HepG2 (cell line): Measurements from ENCODE around the gene SOX9. TPM values are rescaled to one million over a fixed set of nuclear protein-coding genes. Genes with fewer than 3 reads are reported as not detected.

Experiments used
- CBFB ChIP-seq: sonication (generic); formaldehyde crosslinking; IDR thresholded peaks from 2 replicates; pipeline ENCODE4 v1.4.0; 2020; ENCODE audit warnings: missing genetic modification reagents
- EED ChIP-seq: sonication (generic); formaldehyde crosslinking; IDR thresholded peaks from 2 replicates; pipeline ENCODE4 v1.5.0; 2020; ENCODE audit warnings: mild to moderate bottlenecking, missing genetic modification reagents
- JDP2 ChIP-seq: sonication (generic); formaldehyde crosslinking; IDR thresholded peaks from 2 replicates; pipeline ENCODE4 v1.8.1; 2022; ENCODE audit warnings: missing genetic modification reagents, borderline replicate concordance
- NCOA5 ChIP-seq: sonication (generic); formaldehyde crosslinking; IDR thresholded peaks from 2 replicates; pipeline ENCODE4 v1.4.0; 2020; ENCODE audit warnings: missing genetic modification reagents
- SNRNP70 ChIP-seq: fragments of 200-400 bp; formaldehyde crosslinking; IDR thresholded peaks from 2 replicates; pipeline ENCODE4 v1.6.1; 2017; ENCODE audit warnings: mild to moderate bottlenecking, low read depth, low read length, moderate library complexity
- ZC3H13 ChIP-seq: sonication (generic); formaldehyde crosslinking; IDR thresholded peaks from 2 replicates; pipeline ENCODE4 v1.8.1; 2023; ENCODE audit warnings: mild to moderate bottlenecking, missing genetic modification reagents, moderate library complexity
- ZFP37 ChIP-seq: sonication (generic); formaldehyde crosslinking; IDR thresholded peaks from 2 replicates; pipeline ENCODE4 v1.4.0; 2020; ENCODE audit warnings: missing genetic modification reagents, borderline replicate concordance
- ZNF260 ChIP-seq: sonication (generic); formaldehyde crosslinking; IDR thresholded peaks from 2 replicates; pipeline ENCODE4 v1.4.0; 2020; ENCODE audit warnings: missing genetic modification reagents, low read depth, mild to moderate bottlenecking, borderline replicate concordance
- ZNF292 ChIP-seq: sonication (generic); formaldehyde crosslinking; IDR thresholded peaks from 2 replicates; pipeline ENCODE4 v1.8.1; 2022; ENCODE audit warnings: mild to moderate bottlenecking, low read depth, missing genetic modification reagents, borderline replicate concordance
- ZNF33A ChIP-seq: sonication (generic); formaldehyde crosslinking; IDR thresholded peaks from 2 replicates; pipeline ENCODE4 v1.5.1; 2020; ENCODE audit warnings: missing genetic modification reagents, mild to moderate bottlenecking, moderate library complexity, borderline replicate concordance
- ZNF530 ChIP-seq: sonication (generic); formaldehyde crosslinking; IDR thresholded peaks from 2 replicates; pipeline ENCODE4 v1.5.0; 2020; ENCODE audit warnings: low read depth, mild to moderate bottlenecking, missing genetic modification reagents
- ZNF556 ChIP-seq: sonication (generic); formaldehyde crosslinking; IDR thresholded peaks from 2 replicates; pipeline ENCODE4 v1.4.0; 2020; ENCODE audit warnings: mild to moderate bottlenecking, missing genetic modification reagents, borderline replicate concordance
- ZNF562 ChIP-seq: sonication (generic); formaldehyde crosslinking; IDR thresholded peaks from 2 replicates; pipeline ENCODE4 v1.8.0; 2022; ENCODE audit warnings: missing genetic modification reagents, borderline replicate concordance
- ZNF883 ChIP-seq: sonication (generic); formaldehyde crosslinking; IDR thresholded peaks from 2 replicates; pipeline ENCODE4 v1.5.1; 2020; ENCODE audit warnings: mild to moderate bottlenecking, missing genetic modification reagents; ENCODE audit errors: not compliant biosample characterization
- polyA plus RNA-seq, 8 experiments: library from polyadenylated mRNA; depleted of rRNA in 3 of 8; stranded (reverse) in 7 of 8; unstranded in 1 of 8; fragments of >200 nt; fragmentation: Illumina TruSeq in 4 of 8; extraction: Trizol in 4 of 8; gene quantifications; 2 replicates each; pipeline versions ENCODE4 v1.2.1 to v1.2.3, GENCODE V29; 2011 to 2016; ENCODE audit warnings: low read depth in 4 of 8, missing spikeins in 1 of 8, mixed read lengths in 1 of 8; ENCODE audit not compliant: insufficient read depth in 1 of 8
- total RNA-seq, 5 experiments: library from RNA; depleted of rRNA; stranded (reverse); fragments of >200 nt; fragmentation: Illumina TruSeq; extraction: Trizol; gene quantifications; 2 replicates each; pipeline ENCODE4 v1.2.3, GENCODE V29; 2016; ENCODE audit warnings: low read depth in 1 of 5
- TF ChIP-seq, protein P1 (sequence below): sonication (generic); formaldehyde crosslinking; IDR thresholded peaks from 2 replicates; pipeline ENCODE4 v1.5.0; 2020; ENCODE audit warnings: mild to moderate bottlenecking, missing genetic modification reagents, borderline replicate concordance
- TF ChIP-seq, protein P2 (sequence below), 2 experiments: fragments of 450-650 bp in 1 of 2; sonication (generic) in 1 of 2; formaldehyde crosslinking; IDR thresholded peaks; 2 replicates each; pipeline versions ENCODE4 v1.5.0 to v1.8.0; 2020 to 2022; ENCODE audit warnings: mild to moderate bottlenecking in 1 of 2, missing genetic modification reagents in 1 of 2
- TF ChIP-seq, protein P3 (sequence below): sonication (generic); formaldehyde crosslinking; IDR thresholded peaks from 2 replicates; pipeline ENCODE4 v1.4.0; 2020; ENCODE audit warnings: missing genetic modification reagents, borderline replicate concordance
- TF ChIP-seq, protein P4 (sequence below): IDR thresholded peaks from 2 replicates; pipeline ENCODE4 v1.6.1; 2016; ENCODE audit warnings: low read depth
- TF ChIP-seq, protein P5 (sequence below): sonication (generic); formaldehyde crosslinking; IDR thresholded peaks from 2 replicates; pipeline ENCODE4 v1.5.0; 2020; ENCODE audit warnings: missing genetic modification reagents

The SOX9 gene
- total and polyA plus RNA-seq, 2 of the 13 experiments (the other 11 are each of a cell fraction or from before 2014, with no cell fraction given) = 16.1 to 27.6 TPM

DNA sequence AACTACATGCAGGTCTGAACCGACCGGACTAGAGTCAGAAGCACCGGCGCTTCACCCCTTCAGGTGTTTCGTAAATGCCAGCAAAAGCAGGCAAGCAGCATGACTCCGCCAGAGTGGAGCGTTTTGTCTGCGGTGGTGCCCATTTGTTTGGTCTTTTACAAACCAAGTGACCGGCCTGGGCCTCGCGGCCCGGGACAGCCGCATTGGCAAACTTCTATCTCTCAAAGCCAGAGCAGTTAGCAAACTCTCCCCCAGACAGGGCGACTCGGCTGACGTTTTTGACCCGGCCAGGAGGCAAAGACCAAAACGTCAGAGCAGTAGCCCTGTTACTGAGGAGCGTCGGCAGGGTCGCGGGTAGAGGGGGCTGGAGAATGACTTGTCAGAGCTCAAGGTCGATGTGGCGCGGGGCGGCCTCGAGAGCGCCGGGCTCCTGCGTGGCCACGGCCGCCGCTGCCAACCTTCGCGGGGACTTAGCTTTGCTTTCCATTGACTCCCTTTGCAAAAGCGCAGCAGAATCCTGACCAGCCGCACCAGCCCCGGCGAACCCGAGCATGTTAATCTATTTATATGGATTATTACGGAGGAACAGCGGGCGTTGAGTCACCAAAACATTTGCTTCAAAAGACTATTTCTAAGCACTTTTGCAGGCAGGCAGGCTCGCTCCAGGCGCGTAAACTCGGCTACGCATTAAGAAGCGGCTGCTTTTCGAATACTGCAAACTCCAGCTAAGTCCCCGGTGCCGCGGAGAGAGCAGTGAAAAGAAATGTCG is 763 bp upstream of the SOX9 start (continued):
- TF ChIP-seq ZNF562 (CRISPR knock-in tag) (no peak), EED (CRISPR knock-in tag) (0 out of 2 replicates have a peak, but pooled peaks have one; percentile 63), ZNF883 (peak; percentile 46), ZC3H13 (no peak), JDP2 (CRISPR knock-in tag) (no peak), ZFP37 (CRISPR knock-in tag) (no peak), ZNF556 (no peak), SNRNP70 (no peak), ZNF292 (CRISPR knock-in tag) (peak; percentile 82), NCOA5 (CRISPR knock-in tag) (no peak), ZNF530 (CRISPR knock-in tag) (no peak), ZNF260 (CRISPR knock-in tag) (no peak), ZNF33A (CRISPR knock-in tag) (0 out of 2 replicates have a peak, but pooled peaks have one; percentile 51), CBFB (no peak; the same call in 1 of the 2 replicates)
- TF ChIP-seq, protein P1, sequence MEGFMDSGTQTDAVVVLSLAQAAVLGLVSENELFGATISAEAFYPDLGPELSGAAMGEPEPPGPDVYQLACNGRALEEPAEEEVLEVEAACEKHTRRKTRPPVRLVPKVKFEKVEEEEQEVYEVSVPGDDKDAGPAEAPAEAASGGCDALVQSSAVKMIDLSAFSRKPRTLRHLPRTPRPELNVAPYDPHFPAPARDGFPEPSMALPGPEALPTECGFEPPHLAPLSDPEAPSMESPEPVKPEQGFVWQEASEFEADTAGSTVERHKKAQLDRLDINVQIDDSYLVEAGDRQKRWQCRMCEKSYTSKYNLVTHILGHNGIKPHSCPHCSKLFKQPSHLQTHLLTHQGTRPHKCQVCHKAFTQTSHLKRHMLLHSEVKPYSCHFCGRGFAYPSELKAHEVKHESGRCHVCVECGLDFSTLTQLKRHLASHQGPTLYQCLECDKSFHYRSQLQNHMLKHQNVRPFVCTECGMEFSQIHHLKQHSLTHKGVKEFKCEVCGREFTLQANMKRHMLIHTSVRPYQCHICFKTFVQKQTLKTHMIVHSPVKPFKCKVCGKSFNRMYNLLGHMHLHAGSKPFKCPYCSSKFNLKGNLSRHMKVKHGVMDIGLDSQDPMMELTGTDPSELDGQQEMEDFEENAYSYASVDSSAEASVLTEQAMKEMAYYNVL (CRISPR knock-in tag) = peak; percentile 62; the same call in 1 of the 2 replicates
- TF ChIP-seq, protein P2, sequence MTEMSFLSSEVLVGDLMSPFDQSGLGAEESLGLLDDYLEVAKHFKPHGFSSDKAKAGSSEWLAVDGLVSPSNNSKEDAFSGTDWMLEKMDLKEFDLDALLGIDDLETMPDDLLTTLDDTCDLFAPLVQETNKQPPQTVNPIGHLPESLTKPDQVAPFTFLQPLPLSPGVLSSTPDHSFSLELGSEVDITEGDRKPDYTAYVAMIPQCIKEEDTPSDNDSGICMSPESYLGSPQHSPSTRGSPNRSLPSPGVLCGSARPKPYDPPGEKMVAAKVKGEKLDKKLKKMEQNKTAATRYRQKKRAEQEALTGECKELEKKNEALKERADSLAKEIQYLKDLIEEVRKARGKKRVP (CRISPR knock-in tag; IDR thresholded peaks at IDR 0.05) = no peak
- TF ChIP-seq, protein P3, sequence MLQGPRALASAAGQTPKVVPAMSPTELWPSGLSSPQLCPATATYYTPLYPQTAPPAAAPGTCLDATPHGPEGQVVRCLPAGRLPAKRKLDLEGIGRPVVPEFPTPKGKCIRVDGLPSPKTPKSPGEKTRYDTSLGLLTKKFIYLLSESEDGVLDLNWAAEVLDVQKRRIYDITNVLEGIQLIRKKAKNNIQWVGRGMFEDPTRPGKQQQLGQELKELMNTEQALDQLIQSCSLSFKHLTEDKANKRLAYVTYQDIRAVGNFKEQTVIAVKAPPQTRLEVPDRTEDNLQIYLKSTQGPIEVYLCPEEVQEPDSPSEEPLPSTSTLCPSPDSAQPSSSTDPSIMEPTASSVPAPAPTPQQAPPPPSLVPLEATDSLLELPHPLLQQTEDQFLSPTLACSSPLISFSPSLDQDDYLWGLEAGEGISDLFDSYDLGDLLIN (CRISPR knock-in tag) = no peak
- TF ChIP-seq, protein P4, sequence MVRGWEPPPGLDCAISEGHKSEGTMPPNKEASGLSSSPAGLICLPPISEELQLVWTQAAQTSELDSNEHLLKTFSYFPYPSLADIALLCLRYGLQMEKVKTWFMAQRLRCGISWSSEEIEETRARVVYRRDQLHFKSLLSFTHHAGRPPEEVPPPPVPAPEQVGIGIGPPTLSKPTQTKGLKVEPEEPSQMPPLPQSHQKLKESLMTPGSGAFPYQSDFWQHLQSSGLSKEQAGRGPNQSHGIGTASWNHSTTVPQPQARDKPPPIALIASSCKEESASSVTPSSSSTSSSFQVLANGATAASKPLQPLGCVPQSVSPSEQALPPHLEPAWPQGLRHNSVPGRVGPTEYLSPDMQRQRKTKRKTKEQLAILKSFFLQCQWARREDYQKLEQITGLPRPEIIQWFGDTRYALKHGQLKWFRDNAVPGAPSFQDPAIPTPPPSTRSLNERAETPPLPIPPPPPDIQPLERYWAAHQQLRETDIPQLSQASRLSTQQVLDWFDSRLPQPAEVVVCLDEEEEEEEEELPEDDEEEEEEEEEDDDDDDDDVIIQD = no peak
- TF ChIP-seq, protein P5, sequence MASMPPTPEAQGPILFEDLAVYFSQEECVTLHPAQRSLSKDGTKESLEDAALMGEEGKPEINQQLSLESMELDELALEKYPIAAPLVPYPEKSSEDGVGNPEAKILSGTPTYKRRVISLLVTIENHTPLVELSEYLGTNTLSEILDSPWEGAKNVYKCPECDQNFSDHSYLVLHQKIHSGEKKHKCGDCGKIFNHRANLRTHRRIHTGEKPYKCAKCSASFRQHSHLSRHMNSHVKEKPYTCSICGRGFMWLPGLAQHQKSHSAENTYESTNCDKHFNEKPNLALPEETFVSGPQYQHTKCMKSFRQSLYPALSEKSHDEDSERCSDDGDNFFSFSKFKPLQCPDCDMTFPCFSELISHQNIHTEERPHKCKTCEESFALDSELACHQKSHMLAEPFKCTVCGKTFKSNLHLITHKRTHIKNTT (CRISPR knock-in tag) = no peak
